ENCODE data around the gene RNF148.

Gene RNF148, protein sequence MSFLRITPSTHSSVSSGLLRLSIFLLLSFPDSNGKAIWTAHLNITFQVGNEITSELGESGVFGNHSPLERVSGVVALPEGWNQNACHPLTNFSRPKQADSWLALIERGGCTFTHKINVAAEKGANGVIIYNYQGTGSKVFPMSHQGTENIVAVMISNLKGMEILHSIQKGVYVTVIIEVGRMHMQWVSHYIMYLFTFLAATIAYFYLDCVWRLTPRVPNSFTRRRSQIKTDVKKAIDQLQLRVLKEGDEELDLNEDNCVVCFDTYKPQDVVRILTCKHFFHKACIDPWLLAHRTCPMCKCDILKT

DNA sequence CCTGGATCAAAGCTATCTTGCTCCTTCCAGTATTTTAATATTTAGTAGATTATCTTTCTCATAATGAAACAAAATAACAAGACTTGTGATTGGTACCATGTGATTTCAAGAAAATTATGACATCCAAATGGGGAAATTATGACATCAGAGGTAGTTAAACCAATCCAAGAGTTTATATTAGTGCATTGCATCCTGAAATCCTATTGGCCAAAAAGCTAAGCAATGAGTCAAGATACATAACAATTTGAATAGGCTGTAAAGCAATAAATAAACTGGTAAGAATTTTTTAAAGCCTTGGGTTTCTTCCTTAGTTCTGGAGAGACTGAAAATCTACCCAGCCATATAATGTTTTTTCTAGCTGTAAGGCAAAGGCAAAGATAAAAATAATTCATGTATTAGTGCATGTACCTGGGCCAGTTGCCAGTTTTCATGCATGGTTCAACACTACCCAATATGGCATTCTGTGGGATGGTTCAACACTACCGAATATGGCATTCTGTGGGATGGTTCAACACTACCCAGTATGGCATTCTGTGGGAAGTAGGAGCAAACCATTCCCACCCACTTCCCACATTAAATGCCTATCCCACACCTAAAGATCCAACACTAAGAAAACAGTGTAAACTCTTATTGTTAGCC, at the start of gene RNF148:
TSS of gene RNF148 (minus strand) at position 51 of the 639 bp plus-strand sequence. CDS start 172 bp downstream, outside the sequence.
- no peak for DNase-seq (ENCODE audit: low read depth)

DNA sequence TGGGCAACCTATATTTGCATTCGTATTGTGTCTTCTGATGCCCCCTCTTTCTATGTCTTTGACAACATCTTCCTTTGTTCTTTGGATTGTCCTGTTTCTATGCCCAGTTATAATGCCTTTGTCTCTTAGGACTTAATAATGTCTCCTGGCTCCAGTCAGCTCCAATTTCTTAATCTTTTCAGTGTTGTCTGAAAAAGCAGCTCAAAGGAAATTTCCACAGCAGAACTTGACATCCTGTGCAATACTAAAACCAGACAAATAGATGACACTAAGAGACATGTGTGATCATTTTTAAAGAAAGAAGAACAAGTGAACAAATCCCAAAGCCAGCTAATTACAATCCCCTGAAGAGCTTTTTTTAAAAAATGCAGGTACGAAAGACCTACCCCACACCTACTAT, 47.7 kb upstream of the RNF148 start:
- DNase-seq (ENCODE audit: low read depth), result no peak

DNA sequence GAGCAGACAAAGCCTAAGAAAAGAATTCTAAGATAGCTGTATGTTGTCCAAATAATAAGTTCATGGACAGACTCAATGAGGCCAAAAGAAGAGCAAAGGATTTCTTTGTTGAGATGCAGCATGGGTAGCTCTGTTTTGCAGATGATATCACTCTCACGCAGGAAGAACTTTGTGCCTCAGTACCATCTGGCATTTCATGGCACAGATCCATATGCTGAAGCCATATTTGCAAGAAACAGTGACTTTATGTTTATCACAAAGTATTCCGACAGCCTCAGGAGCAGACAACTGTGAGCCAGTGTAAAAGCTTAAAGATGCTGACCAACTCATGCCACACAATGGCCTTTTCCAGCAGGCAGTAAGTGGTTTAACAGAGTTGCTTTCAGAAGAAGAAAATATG, 45.5 kb upstream of the RNF148 start:
- no peak for DNase-seq (ENCODE audit: low read depth)

DNA sequence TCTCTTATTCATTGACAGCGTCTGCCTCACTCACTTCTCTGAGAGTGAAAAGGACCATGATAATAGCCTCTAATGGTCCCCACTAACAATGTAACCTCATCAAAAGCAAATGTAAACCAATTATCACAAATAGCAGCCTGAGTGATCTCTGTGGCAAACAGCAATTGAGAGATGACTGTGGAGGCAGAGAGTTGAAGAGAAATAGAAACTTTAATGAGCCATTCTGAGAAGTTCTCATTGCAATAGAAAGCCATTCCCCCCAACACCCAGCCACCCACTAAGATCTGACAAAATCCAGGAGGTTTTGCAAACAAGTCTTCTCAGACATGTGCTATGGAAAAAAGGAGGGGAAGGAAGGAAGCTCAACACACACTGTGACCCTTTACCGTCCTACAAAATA, 44.2 kb upstream of the RNF148 start:
- DNase-seq (ENCODE audit: low read depth), result no peak

DNA sequence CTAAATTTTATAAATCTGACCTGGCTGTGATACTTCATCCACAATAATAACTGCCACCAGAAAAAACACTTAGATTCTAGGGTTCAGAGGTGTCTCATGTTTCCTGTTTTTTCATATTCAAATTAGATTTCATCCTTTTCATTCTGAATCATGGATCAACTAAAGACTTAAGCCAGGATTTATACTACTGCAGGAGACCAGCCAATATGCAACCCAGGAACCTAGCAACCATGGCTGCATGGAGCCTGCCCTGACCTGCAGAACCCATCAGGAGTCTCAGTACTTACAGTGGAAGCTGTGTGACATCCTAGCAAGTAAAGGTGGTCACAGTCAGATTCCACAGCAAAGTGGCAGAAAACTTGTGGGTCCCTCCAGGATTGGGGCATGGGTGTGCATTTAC, 40.5 kb upstream of the RNF148 start:
- no peak for DNase-seq (ENCODE audit: low read depth)

DNA sequence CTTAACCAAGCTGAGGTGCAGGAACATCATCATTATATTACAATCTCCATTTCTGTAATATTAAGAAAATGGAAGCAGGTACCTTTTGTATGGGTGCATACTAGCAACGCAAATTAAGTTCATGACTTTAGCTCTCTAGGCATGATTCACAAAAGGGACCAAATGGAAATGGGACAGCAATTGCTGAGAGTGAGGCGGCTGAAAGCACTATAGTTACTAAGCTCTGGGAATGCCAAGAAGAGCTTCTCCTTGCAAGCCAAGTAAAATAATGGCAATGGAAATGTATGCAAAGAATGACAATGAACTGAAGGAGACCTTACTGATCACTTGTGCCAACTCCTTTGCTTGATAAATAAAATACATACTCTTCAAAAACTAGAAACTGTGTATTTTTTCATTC, 36.2 kb upstream of the RNF148 start:
- DNase-seq (ENCODE audit: low read depth), result no peak

DNA sequence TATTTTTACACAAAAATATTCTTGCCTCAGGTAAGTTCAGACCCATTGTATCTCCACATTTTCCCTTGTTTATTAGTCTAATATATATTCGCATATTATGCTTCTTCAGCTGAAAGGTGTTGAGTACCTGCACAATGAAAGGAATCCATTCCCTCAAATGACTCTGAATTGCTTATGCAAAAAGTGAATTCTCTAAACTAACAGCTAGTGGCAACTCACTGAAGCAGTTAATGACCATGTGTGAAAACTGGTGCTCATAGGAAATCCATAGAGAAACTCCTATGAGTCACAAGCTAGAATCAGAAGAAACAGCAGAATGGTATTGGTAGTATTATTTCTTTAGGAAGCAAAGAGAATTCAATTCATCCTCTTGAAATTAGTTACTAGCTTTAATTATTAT, 33.5 kb upstream of the RNF148 start:
- no peak for DNase-seq (ENCODE audit: low read depth)

DNA sequence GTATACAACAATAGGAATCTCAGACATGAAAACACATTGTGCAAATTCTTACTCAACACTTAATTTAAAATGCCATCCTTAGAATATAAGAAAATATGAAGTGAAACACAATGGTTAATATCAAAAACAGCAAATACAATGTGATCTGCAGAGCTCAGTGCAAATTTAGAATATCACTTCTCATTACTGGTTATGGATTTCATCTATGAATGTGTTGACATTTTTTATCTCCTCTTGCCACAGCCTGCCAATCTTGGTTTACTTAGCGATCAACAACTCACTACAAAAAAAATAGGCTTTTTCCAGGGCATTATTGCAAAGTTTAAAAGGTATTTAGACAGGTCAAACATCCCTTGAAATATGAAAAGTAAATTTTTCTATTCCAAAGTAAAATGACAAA, 25.0 kb upstream of the RNF148 start:
- DNase-seq (ENCODE audit: low read depth), result no peak

DNA sequence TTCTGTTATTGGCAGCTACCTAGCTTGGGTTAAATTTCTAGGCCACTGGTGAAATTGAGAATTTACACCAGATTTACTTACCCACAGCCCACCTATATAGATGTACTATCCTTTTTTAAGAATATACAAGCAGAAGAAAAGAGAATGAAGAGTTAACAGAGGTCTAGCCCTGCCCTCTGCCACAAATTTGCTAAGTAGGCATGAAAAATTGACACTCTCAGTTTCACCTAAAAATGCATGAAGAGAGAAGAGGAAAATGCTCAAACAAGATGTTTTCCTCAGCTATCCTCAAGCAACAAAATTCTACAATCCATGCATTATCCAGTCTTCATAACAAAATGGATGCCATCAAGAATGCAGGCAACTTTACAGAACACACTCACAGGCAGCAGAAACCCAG, 24.6 kb upstream of the RNF148 start:
- DNase-seq (ENCODE audit: low read depth), result no peak

DNA sequence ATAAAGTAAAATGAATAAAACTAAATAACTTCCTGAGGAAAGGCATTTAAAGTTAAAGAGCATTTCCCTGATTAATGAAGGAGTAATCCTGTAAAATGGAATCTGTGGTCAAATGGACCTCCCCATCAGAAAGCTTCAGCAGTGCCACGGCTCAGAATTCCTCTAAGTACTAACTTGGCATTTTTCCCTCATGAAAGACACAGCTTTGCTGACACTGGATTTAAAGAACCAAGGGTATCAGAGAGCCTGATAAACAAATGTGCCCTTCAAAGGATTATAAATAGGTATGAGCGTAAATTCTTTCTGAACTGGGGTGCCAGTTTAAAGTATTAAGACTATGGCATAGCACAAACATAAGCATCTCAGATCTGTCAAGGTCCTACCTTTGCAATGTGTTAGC, 24.2 kb upstream of the RNF148 start:
- no peak for DNase-seq (ENCODE audit: low read depth)

DNA sequence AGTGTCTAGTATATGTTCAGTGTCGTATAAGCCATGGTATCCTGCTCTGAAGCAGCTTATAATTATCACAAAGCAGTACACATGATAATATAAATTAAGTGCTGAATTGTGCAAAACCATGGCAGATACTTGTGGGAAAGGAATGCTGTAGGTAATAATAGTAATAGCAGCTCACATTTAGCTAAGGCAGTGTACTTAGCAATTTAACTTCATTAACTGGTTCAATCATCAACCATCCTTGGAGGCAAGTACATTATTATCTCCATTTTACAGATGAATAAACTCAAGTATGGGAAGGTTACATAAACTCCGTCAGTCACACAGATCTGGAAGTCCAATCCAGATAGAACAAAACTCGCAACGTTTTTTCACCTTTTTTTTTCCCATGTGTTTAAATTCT, 21.6 kb upstream of the RNF148 start:
- DNase-seq (ENCODE audit: low read depth), result no peak

DNA sequence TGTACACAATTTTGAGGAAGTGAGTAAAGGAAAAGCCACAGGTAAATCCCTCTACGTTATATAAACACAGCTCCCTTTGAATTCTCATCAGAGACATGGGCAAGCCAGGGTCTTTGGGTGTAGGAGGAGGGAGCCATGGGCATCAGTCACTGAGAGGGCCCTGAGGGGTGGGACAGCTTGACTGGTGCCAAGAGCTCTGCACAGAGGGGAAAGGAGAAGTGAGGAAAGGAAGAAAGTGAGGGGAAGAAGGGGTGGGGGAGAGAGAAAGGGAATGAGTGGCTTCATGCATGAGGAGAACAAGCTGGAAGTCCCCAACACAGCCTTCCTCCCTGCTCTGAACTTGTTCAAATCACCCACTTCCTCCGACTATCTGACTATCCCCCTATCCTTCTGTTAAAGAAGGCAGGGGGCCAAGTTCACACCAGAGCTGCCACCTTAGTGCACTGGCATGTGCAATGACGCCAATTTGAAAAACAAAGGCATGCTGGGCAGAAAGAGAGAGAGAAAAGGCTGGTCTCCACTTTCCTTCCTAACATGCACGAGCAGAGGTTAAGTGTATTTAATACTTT, 16.4 kb upstream of the RNF148 start:
- no peak for DNase-seq (ENCODE audit: low read depth)

DNA sequence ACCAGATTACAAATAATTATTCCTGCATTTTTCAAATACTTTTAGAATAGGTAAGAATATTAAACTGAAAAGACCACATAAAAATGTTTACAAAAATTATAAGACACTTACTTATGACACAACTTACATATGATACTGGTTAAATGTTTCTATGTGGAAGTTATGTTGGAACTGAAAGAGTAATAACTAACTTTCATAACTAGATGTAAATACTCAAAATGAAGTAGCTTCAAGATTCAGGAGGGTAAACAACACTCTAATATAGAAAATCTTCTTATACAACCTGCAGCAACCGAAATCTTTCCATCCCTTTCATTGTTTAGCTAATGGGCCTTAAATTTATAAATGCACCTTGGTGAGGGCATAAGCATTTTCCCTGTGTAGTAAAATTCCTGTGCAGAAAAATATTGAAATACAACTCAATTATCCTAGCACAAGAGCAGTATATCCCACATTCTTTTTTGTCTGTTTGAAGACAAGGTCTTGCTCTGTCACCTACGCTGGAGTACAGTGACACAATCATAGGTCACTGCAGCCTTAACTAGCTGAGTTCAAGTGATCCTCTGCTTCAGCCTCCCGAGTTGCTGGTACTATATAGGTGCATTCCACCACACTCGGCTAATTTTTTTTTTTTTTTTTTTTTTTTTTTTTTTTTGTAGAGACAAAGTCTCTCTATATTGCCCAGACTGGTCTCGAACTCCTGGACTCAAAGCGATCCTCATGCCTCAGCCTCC, 14.8 kb upstream of the RNF148 start:
- DNase-seq (ENCODE audit: low read depth), result no peak

DNA sequence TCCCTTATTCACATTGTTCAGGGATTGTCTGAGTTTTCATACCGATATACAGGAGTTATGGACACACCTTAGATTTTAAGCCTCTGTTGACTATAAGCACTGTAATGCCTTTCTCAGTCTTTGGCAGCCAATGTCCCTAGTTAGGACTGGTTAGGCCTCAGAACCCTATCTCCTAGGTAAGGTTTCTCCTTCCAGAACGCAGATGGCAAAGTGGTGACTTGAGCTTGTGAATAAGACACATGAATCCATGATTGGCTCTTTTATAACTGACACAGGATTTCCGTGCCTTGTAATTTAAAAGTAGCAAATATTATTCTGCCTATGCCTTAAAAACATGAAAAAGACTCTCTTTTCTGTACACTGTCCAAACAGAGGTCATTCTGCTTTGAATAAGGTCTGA, 12.5 kb upstream of the RNF148 start:
- DNase-seq (ENCODE audit: low read depth), result no peak

DNA sequence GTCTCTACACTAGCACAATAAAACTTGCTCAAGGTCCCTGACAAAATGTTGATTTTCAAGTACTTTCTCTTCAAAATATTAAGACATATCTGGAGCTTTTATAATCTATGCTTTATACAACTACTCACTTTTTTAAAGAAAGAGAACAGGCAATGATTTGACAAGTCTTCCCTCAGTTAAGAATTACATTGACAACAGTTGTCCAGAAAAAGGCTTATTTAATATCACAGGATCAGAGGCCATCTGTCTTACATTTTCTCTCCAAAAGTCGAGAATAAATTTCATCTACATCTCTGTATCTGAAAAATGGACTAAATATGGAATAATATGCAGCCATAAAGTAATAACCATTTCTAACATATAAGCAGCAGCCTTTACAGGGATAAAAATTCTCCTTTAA, 8.2 kb upstream of the RNF148 start:
- no peak for DNase-seq (ENCODE audit: low read depth)

DNA sequence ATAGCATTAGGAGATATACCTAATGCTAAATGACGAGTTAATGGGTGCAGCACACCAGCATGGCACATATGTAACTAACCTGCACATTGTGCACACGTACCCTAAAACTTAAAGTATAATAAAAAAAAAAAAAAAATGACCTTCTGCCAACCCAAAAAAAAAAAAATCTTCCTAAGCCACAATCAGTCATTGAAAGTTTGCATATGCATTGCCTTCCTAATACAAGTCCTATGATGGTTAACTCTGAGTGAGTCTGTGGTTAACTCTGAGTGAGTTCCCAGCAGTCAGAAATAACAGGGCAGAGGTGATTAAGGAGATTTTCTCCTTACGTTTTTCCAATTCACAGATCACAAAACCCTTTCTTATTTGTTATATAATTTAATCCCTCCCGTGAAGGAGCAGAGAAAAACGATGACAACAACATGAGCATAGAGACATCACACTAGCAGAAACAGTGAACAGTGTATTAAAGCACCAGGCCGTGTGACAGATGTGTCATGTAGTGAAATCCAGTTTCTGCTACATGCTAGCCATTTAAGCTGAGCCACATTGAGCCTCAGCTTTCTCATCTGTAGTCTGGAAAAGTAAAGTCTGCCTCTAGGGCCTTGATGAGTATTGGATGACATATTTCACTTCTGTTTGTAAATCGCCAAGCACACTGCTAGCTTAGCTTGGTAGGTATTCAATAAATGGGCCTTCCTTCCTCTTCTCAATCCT, 7.4 kb upstream of the RNF148 start:
- no peak for DNase-seq (ENCODE audit: low read depth)

DNA sequence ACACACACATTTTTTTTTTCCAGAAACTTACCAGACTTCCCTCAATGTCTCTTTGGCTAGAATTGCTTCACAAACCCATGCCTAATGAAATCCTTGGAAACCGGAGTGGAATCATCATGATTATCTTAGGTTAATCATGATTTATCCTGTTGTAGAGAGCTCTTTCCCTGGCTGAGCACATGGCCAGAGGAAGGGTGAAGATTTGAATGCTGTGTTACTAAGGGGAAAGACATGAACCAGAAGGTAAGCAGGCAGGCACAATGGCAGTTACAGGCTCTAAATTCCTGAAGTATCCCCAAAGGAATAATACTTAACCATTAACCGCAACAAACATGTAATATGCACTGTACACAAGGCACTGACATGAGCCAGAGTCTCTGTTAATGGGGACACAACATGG, 4.1 kb upstream of the RNF148 start:
- no peak for DNase-seq (ENCODE audit: low read depth)

DNA sequence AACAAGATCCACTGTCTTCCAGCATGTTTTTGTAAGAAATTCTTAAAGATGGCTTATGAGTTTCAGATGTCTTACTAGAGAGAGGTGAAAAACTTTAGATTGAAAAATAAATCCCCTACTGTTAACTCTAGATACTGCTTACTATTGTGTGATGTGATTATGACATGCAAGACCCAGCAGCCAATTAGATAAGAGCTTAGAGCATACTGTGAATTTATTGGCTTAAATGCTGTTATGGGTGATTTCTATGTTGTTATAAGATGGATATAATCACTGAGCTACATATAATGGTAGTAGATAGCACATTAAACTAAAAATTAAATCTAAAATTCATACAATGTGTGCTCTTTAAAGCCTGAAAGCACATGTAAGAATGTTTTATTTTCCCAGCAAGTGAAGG, 3.7 kb downstream of the RNF148 start, which contains the start of gene RNF133:
TSS of gene RNF133 (minus strand) at position 101 of the 400 bp plus-strand sequence. CDS start 199 bp downstream, outside the sequence.
- no peak for DNase-seq (ENCODE audit: low read depth)

DNA sequence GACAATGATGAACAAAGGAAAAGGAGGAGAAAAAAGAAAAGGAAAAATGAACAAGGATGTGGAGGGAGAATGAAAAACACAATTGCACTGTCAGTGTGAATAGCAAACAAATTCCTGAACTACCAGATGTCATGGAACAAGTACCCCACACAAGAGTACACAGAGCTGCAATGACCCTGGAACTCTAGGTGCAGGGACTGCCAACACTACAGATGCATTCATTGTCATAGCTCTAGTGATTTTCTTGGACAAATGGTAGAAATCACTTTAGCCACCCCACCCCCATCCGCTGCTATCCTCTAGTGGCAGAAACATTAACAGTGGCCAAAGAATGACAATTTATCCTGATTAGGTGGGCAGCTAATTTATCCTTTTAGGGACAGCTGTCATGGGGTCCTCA, 6.9 kb downstream of the RNF148 start:
- no peak for DNase-seq (ENCODE audit: low read depth)

DNA sequence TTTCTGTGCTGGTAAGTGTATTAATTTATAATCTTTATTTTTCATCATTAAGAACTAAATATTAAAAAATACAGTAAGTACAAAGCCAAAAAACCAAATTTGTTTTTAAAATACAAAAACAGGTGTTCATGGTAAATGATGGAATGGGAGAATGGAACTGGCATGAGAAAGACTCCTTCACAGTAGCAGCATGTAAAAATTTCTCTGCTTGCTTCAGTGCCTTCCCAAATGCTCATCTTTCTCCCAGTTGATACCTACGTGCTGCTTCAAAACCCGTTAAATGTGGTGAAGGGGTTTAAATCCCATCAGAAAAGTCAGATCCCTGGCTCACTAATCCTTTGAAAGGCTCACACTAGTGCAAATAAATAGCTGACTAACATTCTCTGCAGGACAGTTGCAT, 8.0 kb downstream of the RNF148 start:
- DNase-seq (ENCODE audit: low read depth), result no peak

DNA sequence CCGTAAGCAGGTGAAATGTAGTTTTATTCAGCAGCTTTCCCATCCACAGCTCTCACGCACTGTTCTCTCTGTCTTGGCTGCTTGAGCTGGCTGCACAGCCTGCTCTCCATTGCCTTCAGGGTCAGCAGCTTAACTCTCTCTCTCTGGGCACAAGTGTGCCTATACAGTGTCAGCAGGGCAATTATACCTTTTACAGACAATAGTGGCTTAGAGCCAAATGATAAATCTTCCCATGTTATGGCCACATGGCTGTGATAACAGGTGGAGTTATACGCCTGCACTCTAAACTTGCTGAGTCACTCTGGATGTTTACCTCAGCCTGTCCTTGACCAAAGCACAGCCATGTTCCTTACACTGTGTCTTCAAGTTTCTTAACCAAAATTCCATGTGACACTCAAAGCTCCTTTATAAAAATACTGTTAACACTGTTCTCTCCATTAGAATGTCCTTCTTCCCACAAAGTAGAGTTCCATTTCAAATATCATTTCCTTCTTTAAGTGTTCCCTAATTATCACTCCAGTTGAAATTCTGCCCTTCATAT, 9.9 kb downstream of the RNF148 start:
- no peak for DNase-seq (ENCODE audit: low read depth)

Measured in activated T-helper 9 cell treated with anti-CD3 and anti-CD28 coated beads, Interleukin-2, amount 50 U/mL, for 16 hours (primary cell).